Hematopoietic multipotent progenitor cell treated with erythropoietin and hydrocortisone succinate and interleukin-3 and kit ligand, for 15 days (in vitro differentiated cells): ENCODE measurements around the gene TRAF3IP1.
"Not testable (repeated sequence)": the region's sequence is repeated elsewhere in the genome, so short reads cannot be mapped to it uniquely, and the experiment has no call there.

Source experiments
- DNase-seq: peaks from one replicate; pipeline ENCODE4 v3.0.0-alpha.2; 2015; ENCODE audit warnings: low spot score

TRAF3IP1 gene

DNA sequence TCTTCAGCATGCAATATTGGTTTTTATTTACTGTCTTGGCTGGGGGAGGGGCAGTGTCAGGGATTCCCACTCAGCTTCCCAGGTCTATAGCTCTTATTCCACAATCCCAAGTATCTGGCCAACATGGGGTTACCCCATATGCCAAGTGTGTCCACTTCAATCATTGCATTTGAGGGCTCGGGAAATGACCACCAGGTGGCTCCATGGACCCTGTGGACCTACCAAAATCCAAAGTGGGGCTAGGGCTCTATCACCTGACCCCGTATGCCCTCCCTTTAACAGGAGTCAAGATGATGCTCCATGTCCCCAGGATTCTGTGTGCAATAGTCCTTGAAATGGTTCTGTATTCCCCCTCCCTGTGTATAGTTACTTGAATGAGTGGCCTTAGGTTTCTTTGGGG lies 12.1 kb upstream of the TRAF3IP1 start:
- DNase-seq: no peak

DNA sequence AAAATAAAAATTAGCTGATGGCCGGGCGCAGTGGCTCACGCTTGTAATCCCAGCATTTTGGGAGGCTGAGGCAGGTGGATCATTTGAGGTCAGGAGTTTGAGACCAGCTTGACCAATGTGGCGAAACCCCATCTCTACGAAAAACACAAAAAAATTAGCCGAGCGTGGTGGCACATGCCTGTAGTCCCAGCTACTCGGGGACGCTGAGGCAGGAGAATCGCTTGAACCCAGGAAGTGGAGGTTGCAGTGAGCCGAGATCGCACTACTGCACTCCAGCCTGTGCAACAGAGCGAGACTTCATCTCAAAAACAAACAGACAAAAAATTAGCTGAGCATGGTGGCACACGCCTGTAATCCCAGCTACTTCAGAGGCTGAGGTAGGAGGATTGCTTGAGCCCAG lies 9.6 kb upstream of the TRAF3IP1 start:
- DNase-seq: not testable (repeated sequence)

- DNase-seq: no peak
Observed at GRCh38 chr2:238313289-238313990, 6.9 kb upstream of the TRAF3IP1 start.

- no peak for DNase-seq
Observed at GRCh38 chr2:238313991-238314350, 6.3 kb upstream of the TRAF3IP1 start.

GRCh38 chr2:238314576-238314975 lies 5.7 kb upstream of the TRAF3IP1 start:
- DNase-seq: no peak

DNA sequence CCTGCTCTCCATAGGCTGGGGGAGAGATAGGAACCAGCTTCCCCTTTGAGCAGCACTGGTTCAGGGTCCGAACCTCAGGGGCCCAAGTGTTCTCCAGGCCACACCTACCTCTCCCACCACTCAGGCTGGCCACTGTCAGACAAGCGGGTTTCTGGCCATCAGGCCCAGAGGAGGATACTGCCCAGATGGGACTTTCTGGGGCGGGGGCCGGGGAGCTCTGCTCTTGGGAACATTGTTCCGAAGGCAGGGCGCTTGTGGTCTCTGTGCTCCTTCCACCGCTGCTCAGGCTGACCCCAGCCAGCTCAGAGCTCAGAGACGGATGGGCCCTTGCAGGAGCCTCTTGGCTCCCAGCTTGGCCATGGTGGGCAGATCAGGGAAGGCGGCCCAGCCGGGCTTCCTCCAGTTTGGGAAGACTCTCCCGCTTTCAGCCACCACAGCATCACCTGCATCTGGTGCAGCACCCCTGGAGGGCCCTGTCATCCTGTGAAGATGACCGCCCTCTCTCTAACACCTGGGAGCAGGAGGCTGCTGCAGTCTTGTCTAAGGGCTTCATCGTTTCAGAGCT lies 5.2 kb upstream of the TRAF3IP1 start:
- DNase-seq: no peak

- DNase-seq: no peak
Observed at GRCh38 chr2:238320648-238321281, 447 bp downstream of the TRAF3IP1 start.

- DNase-seq: no peak
Observed at GRCh38 chr2:238321467-238321866, 1.1 kb downstream of the TRAF3IP1 start.

GRCh38 chr2:238322001-238322411 lies 1.7 kb downstream of the TRAF3IP1 start:
- no peak for DNase-seq

DNA sequence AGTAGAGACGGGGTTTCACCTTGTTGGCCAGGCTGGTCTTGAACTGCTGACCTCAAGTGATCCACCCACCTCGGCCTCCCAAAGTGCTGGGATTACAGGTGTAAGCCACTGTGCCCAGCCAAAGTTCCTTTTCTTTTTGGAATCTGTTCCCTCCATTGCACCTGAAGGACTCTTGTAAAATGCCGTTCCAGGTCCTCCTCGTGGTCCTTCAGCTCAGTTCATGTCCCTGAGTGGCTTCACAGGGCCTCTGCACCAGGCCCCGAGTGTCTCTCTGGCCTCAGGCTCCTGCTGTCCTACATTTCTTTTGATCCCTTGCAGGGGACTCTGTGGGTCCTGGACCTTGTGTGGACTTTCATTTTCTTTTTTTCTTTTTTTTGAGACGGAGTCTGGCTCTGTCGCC lies 3.9 kb downstream of the TRAF3IP1 start:
- DNase-seq: not testable (repeated sequence)

GRCh38 chr2:238325694-238326093 lies 5.4 kb downstream of the TRAF3IP1 start:
- DNase-seq: no peak

DNA sequence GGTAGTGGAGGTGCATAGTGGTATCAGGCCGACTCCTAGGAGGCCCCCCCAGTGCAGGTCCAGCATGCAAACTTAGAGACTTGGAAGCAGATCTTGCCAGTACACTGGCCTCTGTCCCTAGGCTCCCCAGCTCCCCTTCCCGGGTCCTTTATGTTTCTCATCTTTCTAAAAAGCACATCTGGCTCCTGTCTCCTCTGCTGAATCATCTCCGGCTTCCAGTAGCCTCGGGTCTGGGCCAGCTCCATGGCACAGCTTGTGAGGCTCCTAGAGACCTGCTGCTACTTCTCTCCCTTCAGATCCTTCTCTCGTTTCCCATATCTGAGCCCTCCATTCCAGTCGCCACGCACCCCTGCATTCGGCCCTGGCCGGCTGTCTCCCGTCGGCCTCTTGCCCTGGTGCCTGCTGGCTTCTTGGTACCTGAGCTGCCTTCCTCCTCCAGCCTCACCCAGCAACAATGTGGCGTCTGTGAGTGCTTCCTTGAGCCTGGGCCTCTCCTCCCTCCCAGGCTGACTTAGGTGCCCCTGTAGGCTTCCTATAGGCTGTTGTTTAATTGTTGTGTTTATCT lies 6.6 kb downstream of the TRAF3IP1 start:
- DNase-seq: no peak

DNA sequence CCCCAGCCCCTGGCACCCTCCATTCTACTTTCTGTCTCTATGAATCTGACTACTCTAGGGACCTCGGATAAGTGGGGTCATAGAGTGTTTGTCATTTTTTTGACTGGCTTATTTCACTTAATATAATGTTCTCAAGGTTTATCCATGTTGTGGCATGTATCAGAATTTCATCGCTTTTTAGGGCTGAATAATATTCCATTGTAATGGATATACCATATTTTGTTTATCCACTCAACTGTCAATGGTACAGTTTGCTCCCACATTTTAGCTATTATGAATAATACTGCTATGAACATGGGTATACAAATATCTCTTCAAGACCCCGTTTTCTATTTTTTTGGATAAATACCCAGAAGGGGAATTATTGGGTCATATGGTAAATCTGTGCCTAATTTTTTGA lies 7.4 kb downstream of the TRAF3IP1 start:
- no peak for DNase-seq

DNA sequence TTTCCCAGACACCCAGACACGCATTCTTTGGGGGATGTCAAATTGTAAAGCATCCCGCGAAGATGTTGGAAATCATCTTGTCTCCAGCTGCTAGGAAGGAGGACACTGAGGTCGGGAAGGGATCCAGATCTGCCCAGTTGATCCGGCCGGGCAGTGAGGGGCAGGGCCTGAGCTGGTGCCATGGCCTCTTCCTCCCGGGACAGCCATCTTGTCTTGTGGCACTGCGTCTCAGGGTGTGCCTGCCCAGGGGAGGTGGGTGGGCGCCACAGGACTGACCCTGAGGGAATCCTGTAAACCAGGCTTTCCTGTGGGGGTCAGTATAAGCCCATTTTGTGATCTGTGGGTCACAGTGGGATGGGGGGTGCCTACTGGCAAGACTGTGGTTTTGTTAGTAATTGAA lies 10.1 kb downstream of the TRAF3IP1 start:
- DNase-seq: no peak

DNA sequence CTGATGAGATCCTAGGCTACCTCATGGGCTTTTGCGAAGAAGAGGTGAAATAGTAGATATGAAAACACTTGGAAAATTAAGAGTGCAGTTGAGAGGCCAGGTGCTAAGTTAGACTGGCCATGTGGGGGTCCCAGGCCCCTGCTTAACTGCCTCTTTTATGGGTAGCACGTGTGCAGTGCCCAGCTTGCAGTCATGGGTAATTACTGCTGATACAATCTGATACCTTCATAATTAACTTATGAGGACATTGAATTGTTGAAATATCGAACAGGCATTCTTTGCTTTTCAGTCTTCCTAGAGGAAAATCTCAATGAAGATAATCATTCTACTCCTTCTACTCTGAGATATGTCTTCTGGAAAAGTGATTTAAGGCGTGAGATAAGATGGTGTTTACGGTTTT lies 11.6 kb downstream of the TRAF3IP1 start:
- no peak for DNase-seq

- DNase-seq: no peak
Observed at GRCh38 chr2:238334885-238335284, 14.6 kb downstream of the TRAF3IP1 start.

DNA sequence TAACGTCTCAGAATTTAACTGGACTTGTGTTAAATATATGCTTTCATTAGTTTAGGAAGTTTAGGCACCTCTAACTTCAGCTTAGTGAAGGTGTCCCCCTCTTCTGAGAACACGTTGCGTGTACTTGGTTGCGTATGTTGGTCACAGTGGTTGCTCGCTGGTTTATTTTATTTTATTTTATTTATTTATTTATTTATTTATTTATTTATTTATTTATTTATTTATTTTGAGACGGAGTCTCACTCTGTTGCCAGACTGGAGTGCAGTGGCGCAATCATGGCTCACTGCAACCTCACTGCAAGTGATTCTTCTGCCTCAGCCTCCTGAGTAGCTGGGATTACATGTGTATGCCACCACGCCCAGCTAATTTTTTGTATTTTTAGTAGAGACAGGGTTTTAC lies 15.3 kb downstream of the TRAF3IP1 start:
- DNase-seq: not testable (repeated sequence)

DNA sequence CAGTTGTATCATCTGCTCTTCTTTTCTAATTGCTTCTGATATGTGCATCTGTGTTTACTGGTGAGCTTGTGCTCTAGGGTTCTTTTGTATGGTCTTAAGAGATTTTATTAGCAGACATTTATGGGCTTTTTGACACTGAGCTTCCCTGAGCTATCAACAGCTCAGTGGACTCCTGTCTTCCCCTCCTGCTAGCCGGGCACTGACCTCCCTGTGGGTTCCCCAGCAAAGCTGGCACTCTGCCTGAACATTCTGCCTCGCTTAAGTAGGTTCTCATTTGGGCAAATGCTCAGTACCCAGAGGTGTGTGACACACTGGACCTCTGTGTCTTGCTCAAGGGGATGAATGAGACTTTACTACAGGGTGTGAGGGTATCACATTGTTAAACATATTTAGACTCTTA lies 15.8 kb downstream of the TRAF3IP1 start:
- no peak for DNase-seq

DNA sequence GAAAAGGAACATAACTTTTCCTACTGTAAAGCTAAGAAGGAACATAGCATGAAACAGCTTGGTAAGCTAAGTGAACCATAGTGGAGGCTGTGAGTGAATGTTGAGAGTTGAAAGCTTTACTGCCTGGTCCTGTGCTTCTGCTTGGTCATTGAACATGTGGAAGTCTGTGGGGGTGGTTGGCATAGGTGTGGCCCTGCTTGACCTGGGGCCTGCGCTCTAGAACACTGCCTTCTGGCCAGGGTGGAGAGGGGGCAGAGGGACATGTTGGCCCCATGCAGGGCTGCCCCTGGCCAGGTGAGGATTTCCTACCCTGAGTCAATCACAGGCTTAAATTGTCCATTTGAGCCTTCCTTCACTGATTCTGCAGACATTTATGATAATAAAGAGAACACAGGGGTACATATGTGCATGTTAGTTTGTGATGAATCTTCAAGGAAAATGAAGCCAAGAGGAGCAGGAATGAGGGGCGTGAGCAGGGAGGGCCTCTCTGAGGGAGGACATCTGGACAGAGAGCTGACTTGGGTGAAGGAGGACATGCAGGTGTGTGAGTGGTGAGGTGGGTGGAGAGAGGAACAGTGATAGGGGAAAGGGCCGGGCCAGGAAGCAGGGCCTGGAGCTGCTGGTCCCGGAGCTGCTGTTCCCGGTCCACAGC lies 16.6 kb downstream of the TRAF3IP1 start:
- DNase-seq: no peak

GRCh38 chr2:238337846-238338245 lies 17.5 kb downstream of the TRAF3IP1 start:
- no peak for DNase-seq

DNA sequence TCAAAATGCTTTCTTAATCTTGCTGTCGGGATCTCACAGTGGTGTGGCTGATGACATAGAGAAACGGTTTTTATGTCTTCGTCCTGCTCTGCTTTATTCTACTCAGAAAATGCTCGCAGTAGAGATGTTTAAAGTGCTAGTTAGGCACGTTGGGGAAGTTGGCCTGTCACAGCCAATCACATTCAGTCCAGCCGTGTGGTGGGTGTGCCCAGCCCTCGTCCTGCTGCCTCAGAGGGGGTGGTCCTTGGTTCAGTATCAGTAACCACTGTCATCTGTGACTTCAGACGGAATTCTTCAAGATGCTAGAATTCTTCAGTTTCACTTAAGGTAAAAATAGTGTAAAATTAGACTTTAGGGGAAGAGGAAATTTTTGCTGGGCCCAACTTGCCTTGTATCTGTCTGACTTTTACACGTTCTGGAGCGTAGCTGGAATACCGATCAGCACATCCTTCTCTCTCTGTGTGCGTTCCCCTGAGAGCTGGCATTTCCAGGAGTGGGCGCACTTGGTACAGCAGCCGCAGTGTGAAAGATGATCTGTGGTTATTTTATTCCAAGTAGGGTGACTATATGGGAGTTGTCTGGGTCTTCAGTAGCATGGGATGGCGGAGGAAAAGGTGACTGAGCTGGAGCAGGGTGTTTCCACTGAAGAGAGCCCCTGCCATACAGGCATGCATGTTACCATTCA lies 18.5 kb downstream of the TRAF3IP1 start:
- no peak for DNase-seq

- DNase-seq: no peak
Observed at GRCh38 chr2:238339395-238339780, 19.1 kb downstream of the TRAF3IP1 start.
